Measurements from ENCODE around the gene PDCD1. TPM values are rescaled to one million over a fixed set of nuclear protein-coding genes. Genes with fewer than 3 reads are reported as not detected.
"Not testable (repeated sequence)": the region's sequence is repeated elsewhere in the genome, so short reads cannot be mapped to it uniquely, and the experiment has no call there.

PDCD1 gene
- total RNA-seq, 1 donor from 2014 or later, result 7.3 TPM

DNA sequence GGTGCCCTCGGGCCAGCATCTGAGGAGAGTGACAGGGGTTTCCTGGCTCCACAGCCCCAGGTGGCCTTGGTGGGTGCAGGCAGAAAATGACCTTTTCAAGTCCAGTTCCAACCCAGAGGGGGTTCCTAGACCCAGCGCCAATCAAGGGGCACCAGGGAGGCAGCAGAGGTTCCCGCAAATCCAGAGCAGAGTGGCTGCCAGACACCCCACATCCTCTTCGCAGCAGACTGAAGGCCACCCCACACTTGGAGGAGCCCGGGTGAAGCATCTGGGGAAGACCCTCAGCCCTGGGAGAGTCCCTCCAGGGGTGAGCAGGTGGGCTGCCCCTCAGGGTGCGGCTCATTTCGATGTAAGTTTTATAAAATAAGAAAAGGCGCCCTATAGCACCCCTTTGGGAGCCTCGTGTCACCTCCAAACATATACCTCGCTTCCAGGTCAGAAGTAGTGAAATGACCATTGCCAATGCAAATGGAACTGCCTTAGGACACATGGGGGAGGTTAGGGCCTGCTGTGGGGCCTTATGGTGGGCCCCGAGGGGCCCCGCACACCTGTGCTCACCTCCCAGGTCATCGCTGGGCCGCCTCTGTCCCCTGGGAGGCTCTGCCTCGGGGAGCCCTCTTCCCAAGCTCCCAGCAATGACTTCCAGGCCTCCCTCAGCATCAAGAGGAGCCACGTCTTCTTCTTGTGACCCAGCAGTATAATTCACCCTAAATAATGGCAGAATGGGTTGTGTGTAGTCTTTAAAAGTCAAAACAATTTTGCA, 21.8 kb upstream of the PDCD1 start:
- intact Hi-C loops (cut with micrococcal nuclease), result loop anchor here (1.0 to 10.0 kb wide), 9 partner anchors 146 to 1316 kb away; partner anchors contain the start of genes ATG4B, D2HGDH, DTYMK and DUSP28

GRCh38 chr2:241879326-241879725, 20.6 kb upstream of the PDCD1 start:
- intact Hi-C loops (cut with micrococcal nuclease), result no loop called here

DNA sequence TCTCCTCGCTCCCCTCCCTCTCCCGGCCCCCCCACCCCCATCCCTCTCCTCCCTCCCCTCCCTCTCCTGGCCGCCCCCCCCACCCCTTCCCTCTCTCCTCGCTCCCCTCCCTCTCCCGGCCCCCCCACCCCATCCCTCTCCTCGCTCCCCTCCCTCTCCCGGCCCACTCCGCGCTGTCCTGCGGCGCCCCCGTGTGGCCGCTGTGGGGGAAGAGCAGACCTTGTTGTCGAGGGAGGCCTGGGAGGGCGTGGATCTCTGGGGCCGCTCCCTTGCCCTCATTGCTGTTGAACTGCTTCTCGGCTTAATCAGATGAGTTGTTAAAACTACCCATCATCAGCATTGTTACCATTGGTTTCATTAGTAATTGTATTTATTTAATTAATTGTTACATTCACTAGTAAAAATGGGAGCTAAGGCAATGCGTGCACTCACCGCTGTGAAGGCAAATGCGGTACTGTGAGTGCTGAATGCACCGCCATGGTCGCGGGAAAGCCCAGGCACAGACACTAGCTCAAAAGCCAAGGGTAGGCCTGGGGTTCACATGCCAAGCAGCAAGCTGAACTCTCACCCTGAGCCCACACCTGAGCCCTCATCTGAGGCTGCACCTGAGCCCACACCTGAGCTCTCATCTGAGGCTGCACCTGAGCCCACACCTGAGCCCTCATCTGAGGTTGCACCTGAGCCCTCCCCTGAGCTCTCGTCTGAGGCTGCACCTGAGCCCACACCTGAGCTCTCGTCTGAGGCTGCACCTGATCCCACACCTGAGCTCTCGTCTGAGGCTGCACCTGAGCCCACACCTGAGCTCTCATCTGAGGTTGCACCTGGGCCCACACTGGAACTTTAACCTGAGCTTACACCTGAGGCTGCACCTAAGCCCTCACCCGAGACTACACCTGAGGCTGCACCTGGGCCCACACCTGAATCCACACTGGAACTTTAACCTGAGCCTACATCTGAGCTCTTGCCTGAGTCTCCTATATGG, 19.6 kb upstream of the PDCD1 start:
- intact Hi-C loops (cut with micrococcal nuclease), result no loop called here

- intact Hi-C loops (cut with micrococcal nuclease), result no loop called here
These were observed 18.5 kb upstream of the PDCD1 start for GRCh38 chr2:241877197-241877685.

DNA sequence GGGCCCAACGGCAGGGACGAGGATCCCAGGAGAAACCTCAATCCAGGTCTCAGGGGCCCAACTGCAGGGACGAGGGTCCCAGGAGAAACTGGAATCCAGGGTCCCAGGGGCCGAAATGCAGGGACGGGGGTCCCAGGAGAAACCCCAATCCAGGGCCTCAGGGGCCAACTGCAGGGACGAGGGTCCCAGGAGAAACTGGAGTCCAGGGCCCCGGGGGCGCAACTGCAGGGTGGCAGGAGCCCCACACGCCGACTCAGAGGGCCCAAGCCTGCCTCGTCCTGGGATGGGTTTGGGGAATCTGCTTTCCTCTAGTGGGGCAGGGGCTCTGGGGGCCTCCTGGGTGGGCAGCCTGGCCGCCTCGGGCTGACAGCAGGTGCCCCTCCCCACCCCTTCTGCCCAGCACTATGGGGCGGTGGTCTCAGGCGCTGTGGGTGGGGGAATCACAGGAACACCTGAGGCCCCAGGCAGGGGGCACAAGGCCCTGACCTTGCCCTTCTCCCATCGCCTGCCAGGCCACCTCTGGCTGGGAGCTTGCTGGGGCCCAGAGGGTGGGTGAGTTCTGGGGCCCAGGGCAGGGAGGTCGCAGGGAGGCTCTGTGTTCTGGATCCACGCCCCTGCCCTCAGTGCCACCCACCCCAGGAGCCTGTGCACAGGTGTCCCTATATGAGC, 18.0 kb upstream of the PDCD1 start:
- intact Hi-C loops (cut with micrococcal nuclease), result no loop called here

GRCh38 chr2:241875754-241876527, 17.2 kb upstream of the PDCD1 start:
- intact Hi-C loops (cut with micrococcal nuclease), result not testable (repeated sequence)

- intact Hi-C loops (cut with micrococcal nuclease), result no loop called here
These were observed 15.7 kb upstream of the PDCD1 start for GRCh38 chr2:241874277-241874925.

- intact Hi-C loops (cut with micrococcal nuclease), result no loop called here
These were observed 15.1 kb upstream of the PDCD1 start for GRCh38 chr2:241873803-241874110.

- intact Hi-C loops (cut with micrococcal nuclease), result no loop called here
These were observed 14.5 kb upstream of the PDCD1 start for GRCh38 chr2:241873081-241873802.

DNA sequence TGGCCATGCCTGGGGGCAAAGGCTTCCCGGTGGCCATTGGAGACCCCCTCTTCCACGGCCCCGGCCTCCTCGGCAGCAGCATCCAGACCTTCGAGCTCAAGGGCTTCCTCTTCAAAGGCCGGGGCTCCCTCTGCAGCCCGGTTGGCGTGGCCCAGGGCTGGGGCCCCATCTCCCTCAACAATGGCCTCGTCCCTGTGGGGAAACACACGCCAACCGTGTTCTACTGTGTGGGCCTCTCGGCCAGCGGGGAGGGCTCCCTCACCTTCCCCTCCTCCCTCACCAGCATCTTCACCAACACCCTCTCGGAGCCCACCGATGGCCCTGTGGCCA, 13.6 kb upstream of the PDCD1 start:
- intact Hi-C loops (cut with micrococcal nuclease), result no loop called here

DNA sequence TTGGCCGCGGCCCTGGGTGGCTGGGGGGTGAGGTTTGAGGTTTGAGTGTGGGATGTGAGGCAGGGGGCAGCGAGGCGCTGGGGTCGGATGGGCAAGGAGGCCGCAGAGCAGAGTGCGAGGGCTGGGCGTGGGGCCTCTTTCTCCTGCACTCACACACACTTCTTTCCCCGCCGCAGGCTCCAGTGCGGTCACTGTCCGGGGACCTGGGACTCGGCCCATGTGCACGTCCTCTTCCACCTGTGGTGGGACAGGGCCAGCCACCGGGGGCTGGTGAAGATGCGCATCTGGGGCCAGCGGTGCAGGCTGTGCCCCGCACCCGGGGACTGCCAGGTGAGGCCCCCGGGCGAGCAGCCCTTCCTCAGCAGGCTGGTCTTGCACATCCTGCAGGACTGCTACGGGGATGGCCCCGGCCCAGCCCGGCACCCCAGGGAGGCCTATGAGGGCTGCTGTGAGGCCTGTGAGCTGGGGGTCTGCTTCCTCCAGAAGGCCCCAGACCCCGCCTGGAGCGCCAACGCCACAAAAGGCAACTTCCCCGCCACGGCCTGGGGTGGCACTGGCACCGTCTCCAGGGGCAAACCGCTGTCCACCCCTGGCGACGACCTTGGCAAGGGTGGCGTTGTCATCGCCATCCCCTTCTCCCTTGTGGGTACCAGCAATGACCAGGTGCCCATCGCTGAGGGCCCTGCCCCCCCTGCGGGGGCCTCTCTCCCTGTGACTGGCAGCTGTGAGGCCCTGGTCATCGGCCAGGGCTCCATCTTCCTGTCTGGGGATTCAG, 13.0 kb upstream of the PDCD1 start:
- intact Hi-C loops (cut with micrococcal nuclease), result no loop called here

DNA sequence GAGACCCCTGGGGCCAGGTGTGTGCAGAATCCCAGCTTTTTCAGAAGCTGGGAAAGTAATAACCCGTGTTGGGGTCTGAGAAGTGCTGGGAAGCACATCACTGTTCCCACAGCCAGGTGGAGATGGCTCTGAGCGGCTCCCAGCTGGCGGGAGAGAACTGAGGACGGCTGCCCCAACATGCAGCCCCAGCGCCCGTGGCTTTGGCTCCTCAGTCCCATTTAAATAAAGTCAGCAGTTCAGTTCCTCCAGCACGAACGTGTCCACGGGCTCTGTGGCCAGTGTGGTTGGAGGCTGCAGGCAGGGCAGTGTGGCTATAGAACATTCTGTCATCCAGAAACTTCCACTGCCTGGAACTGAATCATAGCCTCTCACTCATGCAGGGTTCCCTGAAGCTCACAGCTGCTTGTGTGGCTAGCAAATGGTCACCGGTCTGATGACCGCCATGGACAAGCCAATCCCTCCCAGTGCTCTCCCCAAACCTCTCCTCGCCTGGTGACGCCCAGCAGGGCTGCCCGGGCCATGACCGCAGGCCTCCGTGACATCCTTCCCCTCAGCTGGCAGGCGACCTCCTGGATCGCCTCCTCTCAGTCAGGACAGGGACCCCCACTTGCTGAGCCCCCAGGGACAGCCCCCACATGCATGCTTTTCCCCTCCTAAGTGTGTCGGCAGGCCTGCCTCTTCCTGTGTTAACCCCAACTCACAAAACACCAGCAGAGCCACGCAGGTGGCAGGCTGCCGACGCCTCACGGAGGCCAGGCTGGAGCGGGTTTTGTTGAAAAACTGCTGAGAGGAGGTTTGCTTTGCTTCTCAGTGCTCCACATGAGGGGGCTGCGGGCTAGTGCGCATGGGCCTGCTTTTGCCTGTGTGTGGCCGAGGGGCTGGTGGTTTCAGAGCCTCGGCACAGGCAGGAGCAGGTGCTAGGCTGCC, 12.2 kb upstream of the PDCD1 start:
- intact Hi-C loops (cut with micrococcal nuclease), result no loop called here

DNA sequence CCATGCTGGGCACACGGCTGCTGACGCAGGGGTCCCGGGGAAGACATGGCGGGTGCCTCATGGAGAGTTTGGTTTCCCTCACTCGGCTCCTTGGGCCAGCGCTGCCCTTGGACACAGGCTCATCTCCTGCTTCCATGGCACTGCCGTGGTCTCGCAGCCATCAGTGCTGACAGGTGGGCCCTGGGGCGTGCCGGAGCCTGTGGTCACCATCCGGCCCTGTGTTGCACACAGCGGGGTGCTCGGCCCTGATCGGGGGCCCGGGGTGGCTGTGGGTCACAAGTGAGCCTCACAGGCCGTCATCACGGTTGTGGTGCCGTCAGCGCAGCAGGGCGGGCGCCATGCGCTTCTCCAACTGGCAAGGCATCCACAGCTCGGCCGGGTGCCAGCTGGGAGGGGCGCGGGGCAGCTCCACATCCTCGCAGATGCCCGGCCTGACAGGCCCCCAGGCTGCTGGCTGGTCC, 11.4 kb upstream of the PDCD1 start:
- intact Hi-C loops (cut with micrococcal nuclease), result no loop called here

DNA sequence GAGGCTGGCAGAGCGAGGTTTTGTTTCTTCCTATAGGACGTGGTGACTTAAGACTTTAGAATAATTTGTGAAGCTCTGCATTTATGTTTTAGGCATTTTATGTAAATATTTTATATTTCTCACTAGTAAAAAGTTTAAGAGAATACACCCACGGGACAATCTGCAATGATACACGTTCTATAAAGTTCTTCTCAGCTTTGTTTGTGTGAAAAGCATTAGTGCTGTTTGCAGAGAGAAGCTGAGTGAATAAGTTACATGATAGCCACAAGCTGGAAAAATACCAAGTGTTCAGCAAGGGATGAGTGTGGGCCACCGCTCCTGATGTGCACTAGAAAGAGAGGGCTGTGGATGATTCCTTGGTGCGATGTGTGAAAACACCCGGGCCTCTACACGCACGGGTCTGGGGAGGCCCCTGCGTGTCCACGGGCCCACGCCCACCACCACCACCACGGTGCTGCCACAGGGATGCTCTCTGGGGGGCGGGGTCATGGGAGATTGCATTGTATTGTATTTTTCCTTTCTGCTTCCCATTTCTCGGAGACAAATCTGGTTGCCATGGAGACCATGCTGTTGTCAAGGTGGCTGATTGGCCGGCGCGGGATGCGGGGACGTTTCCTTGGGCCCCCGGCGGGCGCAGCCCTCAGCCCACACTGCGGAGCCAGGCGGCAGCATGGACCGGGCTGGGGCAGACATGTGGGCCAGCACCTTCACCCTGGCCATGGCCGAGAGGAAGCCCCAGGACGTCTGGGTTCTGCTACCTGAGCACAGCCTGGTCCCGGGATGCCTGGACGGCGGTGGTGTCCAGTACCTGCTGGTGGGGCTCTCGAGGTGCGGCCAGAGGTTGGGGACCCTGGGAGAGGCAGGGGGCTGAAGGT, 10.6 kb upstream of the PDCD1 start, which contains the start of gene RTP5:
Gene RTP5, plus strand, starts transcription at position 643 of the 875 bp plus-strand sequence. Its CDS starts 28 bp downstream, at position 671.
- intact Hi-C loops (cut with micrococcal nuclease), result no loop called here

DNA sequence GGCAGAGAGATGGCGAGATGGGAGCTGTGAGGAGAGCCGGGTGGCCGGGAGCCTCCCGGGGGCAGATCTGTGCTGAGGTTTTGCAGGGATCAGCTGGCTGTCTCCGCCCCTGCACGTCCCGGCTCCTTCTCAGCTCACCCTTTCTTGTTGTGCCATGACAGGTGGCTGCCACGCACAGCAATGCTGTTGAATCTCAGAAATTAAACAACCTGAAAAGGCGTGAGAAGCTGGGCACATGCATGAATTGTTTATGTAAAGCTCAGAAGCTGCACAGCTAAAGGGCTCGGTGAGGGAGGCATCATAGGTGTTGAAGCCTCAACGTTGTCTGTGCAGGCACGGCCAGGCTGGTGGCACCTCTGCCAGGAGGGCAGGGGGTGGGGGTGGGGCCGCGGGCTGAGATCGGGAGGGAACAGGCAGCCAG, 10.0 kb upstream of the PDCD1 start:
- intact Hi-C loops (cut with micrococcal nuclease), result no loop called here

- intact Hi-C loops (cut with micrococcal nuclease), result no loop called here
These were observed 9.2 kb upstream of the PDCD1 start for GRCh38 chr2:241867776-241868420.

Data from T-helper 2 cell treated with Interferon-gamma antibody and Interleukin-4, amounts not matched to agents 100 ng/mL and 5 ng/mL, for 36 hours (primary cell).